Suppressor macrophage treated with lipopolysaccharide for 1 hour (primary cell): ENCODE data around the gene CNOT11.
"Not testable (repeated sequence)": the region's sequence is repeated elsewhere in the genome, so short reads cannot be mapped to it uniquely, and the experiment has no call there.

Source experiments
- DNase-seq, 3 donors: peaks; one replicate each; pipeline ENCODE4 v3.0.0-alpha.2; 2020 to 2022

The CNOT11 gene

GRCh38 chr2:101252408-101253012 is at the start of gene CNOT11:
Gene CNOT11, plus strand, starts transcription at chr2:101252886. Its CDS starts 79 bp downstream, at chr2:101252965.
- peak; percentile 99 to 100 (median 100) for DNase-seq

DNA sequence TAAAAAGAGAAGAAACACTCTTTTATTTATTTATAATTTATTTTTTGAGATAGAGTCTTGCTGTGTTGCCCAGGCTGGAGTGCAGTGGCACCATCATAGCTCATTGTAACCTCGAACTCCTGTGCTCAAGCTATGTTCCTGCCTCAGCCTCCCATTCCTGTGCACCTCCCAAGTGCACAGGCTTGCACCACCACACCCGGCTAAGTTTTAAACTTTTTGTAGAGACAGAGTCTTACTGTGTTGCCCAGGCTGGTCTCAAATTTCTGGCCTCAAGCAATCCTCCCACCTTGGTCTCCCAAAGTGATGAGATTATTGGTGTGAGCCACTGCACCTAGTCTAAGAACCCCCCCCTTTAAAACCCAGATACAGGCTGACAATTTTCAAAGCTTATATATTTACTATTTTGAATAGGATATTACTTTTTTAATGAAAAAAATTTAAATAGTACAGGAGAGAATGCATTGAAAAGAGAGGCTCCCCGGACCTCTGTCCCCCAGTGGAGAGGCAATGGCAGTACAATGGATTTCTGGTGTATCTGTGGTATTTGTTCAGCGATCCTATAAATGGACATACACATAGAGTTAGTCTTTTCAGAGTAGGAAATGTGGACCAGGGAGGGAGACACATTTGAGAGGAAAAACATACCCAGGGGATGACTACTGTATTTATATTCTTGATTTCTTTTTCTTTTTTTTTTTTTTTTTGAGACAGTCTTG is 48.1 kb upstream of the CNOT11 start:
- no peak for DNase-seq

GRCh38 chr2:101205521-101206479 is 46.9 kb upstream of the CNOT11 start:
- DNase-seq: peak; percentile 88 to 93 (median 89)

- no peak for DNase-seq
Observed at GRCh38 chr2:101208830-101209229, 43.9 kb upstream of the CNOT11 start.

DNA sequence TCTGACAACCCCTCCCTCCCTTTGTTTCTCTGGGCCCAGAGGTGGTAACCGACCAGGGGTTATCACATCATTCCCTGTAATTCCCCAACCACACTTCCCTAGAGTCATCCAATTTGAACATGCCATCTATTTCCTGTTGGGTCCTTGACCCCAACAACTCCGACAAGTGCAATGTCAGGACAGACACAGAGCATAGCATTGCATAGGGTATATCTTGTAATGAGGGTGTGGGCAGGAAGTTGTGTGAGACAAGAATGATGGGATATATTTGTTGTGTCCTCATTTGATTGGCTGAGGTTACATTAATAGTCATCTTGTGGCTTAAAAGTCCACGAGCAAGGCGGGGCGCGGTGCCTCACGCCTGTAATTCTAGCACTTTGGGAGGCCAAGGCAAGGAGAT is 33.4 kb upstream of the CNOT11 start:
- no peak for DNase-seq

GRCh38 chr2:101220091-101220490 is 32.6 kb upstream of the CNOT11 start:
- DNase-seq: not testable (repeated sequence)

DNA sequence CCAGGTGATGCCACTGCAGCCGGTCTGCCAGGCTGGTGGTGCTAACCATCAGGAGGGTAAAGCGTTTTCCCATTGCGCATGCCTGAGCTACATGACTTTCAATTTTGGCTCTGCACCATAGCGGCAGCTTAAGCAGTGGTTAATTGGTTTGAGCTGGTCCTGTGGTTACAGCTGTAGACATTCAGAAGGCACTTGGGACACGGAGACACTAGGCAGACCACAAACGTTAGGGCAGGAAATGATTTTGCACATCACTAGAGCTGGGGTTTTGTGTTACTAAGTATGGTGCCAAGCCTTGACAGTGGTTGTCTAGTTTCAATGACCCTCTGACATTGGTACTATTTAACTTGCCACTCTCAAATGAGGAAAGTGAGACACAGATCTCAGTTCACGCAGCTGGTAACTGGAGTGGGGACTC is 28.9 kb upstream of the CNOT11 start:
- DNase-seq: no peak

DNA sequence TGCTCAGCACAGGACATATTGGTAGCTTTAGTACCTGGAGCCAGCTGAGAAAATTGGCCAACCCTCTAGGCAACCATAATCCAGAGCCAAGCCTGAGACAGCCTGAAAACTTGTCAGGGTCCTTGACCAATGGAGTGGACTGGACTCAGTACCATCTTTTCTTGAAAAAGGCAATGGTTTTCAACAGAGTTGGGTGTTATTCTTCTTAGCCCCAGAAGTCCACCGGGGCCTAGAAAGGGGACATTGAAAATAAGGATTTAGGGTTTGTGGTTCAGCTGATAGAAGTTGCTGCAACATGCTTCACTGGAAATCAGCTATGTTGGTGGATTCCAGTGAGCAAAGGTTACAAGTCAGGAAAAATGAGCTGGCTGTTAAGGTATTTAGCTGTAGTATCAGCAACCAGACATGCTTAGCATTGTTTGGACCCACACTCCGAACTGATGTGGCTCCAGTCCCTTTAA is 22.1 kb upstream of the CNOT11 start:
- DNase-seq: no peak

GRCh38 chr2:101231240-101231639 is 21.4 kb upstream of the CNOT11 start:
- DNase-seq: no peak

GRCh38 chr2:101231937-101232730 is 20.6 kb upstream of the CNOT11 start:
- no peak for DNase-seq

DNA sequence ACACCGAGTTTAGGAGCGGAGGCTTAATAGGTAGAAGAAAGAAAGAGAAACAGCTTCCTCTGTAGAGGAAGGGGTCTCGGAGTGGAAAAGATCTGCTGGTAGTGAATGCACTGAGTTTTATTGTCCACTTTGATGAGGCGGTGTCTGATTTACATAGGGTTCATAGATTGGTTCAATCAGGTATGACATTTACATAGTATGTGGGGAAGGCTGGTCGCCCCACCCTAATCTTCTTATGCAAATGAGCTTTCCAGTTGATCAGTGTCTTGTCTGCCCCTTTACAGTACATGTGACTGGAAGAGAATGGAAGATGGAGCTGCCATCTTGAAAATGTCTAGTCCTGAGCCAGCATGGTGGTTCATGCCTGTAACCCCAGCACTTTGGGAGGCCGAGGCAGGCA is 19.9 kb upstream of the CNOT11 start:
- no peak for DNase-seq

DNA sequence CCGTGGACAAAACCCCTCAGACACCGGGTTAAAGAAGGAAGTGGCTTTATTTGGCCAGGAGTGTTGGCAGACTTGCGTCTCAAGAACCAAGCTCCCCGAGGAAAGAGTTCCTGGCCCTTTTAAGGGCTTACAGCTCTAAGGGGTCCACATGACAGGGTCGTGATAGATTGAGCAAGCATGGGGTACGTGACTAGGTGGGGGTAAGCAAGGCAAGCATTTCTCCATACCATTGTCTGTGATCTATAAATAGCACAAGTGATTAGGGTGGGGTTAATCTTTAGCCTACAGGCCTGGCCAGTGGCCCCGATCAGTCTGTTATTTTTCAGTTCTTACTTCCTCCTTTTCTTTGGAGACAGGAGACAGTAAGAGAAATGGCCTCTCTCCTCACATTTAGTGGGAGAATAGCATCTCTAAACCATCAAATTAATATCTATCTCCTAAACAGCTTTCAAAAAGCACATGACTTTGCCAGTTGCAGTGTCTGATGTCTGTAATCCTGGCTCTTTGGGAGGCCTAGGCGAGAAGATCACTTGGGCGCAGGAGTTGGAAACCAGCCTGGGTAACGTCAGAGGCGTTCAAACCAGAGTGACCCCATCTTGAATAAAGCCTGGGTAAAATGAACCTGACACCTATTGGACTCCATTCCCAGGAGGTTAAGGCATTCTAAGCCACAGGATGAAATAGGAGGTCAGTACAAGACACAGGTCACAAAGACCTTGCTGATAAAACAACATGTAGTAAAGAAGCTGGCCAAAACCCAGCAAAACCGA is 18.3 kb upstream of the CNOT11 start:
- DNase-seq: no peak

DNA sequence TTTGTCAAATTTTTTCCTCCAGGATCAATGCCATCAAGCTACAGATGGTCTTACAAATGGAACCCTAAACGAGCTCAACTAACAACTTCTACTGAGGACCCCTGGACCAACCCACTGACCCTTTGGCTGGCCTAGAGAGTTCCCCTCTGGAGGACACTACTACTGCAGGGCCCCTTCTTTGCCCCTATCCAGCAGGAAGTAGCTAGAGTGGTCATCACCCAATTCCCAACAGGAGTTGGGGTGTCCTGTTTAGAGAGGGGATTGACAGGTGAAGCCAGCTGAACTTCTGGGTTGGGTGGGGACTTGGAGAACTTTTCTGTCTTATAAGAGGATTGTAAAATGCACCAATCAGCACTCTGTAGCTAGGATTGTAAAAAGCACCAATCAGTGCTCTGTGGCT is 16.7 kb upstream of the CNOT11 start:
- DNase-seq: not testable (repeated sequence)

GRCh38 chr2:101237944-101238343 is 14.7 kb upstream of the CNOT11 start:
- DNase-seq: peak in 1 of 3 donors; percentile 5

- DNase-seq: peak; percentile 45 to 57 (median 57)
Observed at GRCh38 chr2:101238930-101239759, 13.5 kb upstream of the CNOT11 start.

GRCh38 chr2:101239760-101240118 is 12.9 kb upstream of the CNOT11 start:
- DNase-seq: not testable (repeated sequence)

GRCh38 chr2:101240694-101241093 is 12.0 kb upstream of the CNOT11 start:
- peak in 2 of 3 donors; percentile 25 to 36 for DNase-seq

- no peak for DNase-seq
Observed at GRCh38 chr2:101241158-101241557, 11.5 kb upstream of the CNOT11 start.

GRCh38 chr2:101244373-101244772 is 8.3 kb upstream of the CNOT11 start:
- not testable (repeated sequence) for DNase-seq

DNA sequence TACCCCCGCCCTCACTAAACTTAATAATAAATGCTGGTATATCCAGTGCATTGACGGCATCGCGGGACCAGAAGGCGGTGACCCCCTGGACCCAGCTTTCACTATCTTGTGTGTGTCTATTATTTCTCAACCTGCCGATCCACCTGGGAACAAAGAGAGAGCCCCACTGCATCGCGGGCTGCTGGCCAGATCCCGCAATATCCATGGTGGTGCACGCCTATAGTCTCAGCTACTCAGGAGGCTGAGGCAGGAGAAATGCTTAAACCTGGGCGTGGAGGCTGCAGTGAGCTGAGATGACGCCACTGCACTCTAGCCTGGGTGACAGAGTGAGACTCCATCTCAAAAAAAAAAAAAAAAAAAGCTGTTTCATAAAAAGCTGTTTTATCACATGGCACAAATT is 7.8 kb upstream of the CNOT11 start:
- DNase-seq: not testable (repeated sequence)

GRCh38 chr2:101245468-101245867 is 7.2 kb upstream of the CNOT11 start:
- not testable (repeated sequence) for DNase-seq
